Thyroid gland (tissue), 4 donors: ENCODE results near the gene CRY2. TPM values are rescaled to one million over a fixed set of nuclear protein-coding genes. Genes with fewer than 3 reads are reported as not detected.

Experiments used
- DNase-seq, 2 donors: peaks; one replicate each; pipeline ENCODE4 v3.0.0-alpha.2; 2019
- H3K27ac ChIP-seq, 3 donors: fragments of 200-600 bp; sonication (generic); 1 replicate in 2 of 3; 2 replicates in 1 of 3; pipeline ENCODE4 v1.5.1; 2016 to 2019; ENCODE audit warnings: mild to moderate bottlenecking in 1 of 3, moderate library complexity in 1 of 3
- H3K27me3 ChIP-seq: fragments of 200-600 bp; sonication (generic); one replicate; pipeline ENCODE4 v1.5.1; 2019
- H3K36me3 ChIP-seq, 2 donors: fragments of 200-600 bp; sonication (generic); one replicate each; pipeline ENCODE4 v1.5.1; 2016 to 2019
- H3K4me1 ChIP-seq, 2 donors: fragments of 200-600 bp; sonication (generic); one replicate each; pipeline ENCODE4 v1.5.1; 2017 to 2019
- H3K4me3 ChIP-seq, 3 donors: fragments of 200-600 bp; sonication (generic); replicated peaks in 1 of 3; 1 replicate in 2 of 3; 2 replicates in 1 of 3; pipeline ENCODE4 v1.5.1; 2016; ENCODE audit warnings: mild to moderate bottlenecking in 1 of 3
- H3K9me3 ChIP-seq: fragments of 200-600 bp; sonication (generic); one replicate; pipeline ENCODE4 v1.5.1; 2017
- CTCF ChIP-seq, 6 experiments: fragments of 200-600 bp in 3 of 6; fragments of 450-650 bp in 3 of 6; sonication (generic) in 3 of 6; IDR thresholded peaks; one replicate each; pipeline ENCODE4 v1.5.1; 2016 to 2019; ENCODE audit warnings: antibody characterized with exemption in 6 of 6, mild to moderate bottlenecking in 2 of 6, inconsistent platforms in 1 of 6, moderate library complexity in 1 of 6
- POLR2A ChIP-seq, 2 donors: fragments of 450-650 bp; IDR thresholded peaks; one replicate each; pipeline ENCODE4 v1.6.1; 2017; ENCODE audit warnings: antibody characterized with exemption in 2 of 2, mild to moderate bottlenecking in 2 of 2, moderate library complexity in 1 of 2
- WGBS, 2 donors: methylation state at CpG; one replicate each; pipeline ENCODE4 v1.1.5; 2017; 5-methylcytosine and 5-hydroxymethylcytosine counted together
- intact Hi-C: fragments of 100-400 bp; cut with DNase I; formaldehyde crosslinking; loops from one replicate; pipeline ENCODE4 v1.15.1; 2023
- total RNA-seq, 4 donors: library from RNA; depleted of rRNA; stranded (reverse); fragments of >200 nt; gene quantifications; one replicate each; pipeline ENCODE4 v1.2.3, GENCODE V29; 2016

The CRY2 gene
- total RNA-seq, 4 donors from 2014 or later: 49.5 to 117 (median 57.8) TPM

GRCh38 chr11:45928535-45929215 is 81.4 kb downstream of the CRY2 start:
- no peak for DNase-seq
- 91 to 94% methylated on average over 9 to 11 of the region's 13 CpGs for WGBS, 2 donors
- H3K27ac ChIP-seq: no peak overlapping the region

GRCh38 chr11:45929486-45930030 is 82.3 kb downstream of the CRY2 start:
- TF ChIP-seq POLR2A (IDR thresholded peaks at IDR 0.05) (no peak), CTCF (IDR thresholded peaks at IDR 0.05) (no peak)
- Histone ChIP-seq H3K36me3 (peaks cover 16 to 18% of the 10 kb centered on the region in 2 donors), H3K27ac (peak overlapping the region in 1 of 3 donors; percentile 31), H3K4me3 (no peak overlapping the region), H3K4me1 (peaks cover 6 to 15% of the 10 kb centered on the region in 2 donors), H3K27me3 (no peaks in the 10 kb centered on the region), H3K9me3 (no peaks in the 10 kb centered on the region)
- 79 to 82% methylated on average over 6 to 10 of the region's 10 CpGs for WGBS, 2 donors
- DNase-seq: no peak
- intact Hi-C loops: no loop called here

More at GRCh38 chr11:45928535-45929215, 81.4 kb downstream of the CRY2 start:
- Histone ChIP-seq H3K4me1 (peaks cover 6 to 15% of the 10 kb centered on the region in 2 donors), H3K36me3 (peaks cover 7 to 9% of the 10 kb centered on the region in 2 donors), H3K27me3 (no peaks in the 10 kb centered on the region), H3K4me3 (no peak overlapping the region), H3K9me3 (no peaks in the 10 kb centered on the region)
- TF ChIP-seq POLR2A (IDR thresholded peaks at IDR 0.05) (no peak), CTCF (IDR thresholded peaks at IDR 0.05) (no peak)
- intact Hi-C loops: no loop called here

- H3K9me3 ChIP-seq: no peaks in the 10 kb centered on the region
- peaks cover 6 to 15% of the 10 kb centered on the region in 2 donors for H3K4me1 ChIP-seq
- intact Hi-C loops: no loop called here
- peaks cover 22 to 23% of the 10 kb centered on the region in 2 donors for H3K36me3 ChIP-seq
- peak; percentile 79 to 86 for DNase-seq
- H3K4me3 ChIP-seq: no peak overlapping the region
- H3K27ac ChIP-seq: peak overlapping the region in 2 of 3 donors; percentile 31 to 41
- no peaks in the 10 kb centered on the region for H3K27me3 ChIP-seq
- TF ChIP-seq CTCF (IDR thresholded peaks at IDR 0.05) (no peak), POLR2A (IDR thresholded peaks at IDR 0.05) (no peak)
- WGBS, 2 donors: 47 to 49% methylated on average over 11 to 14 of the region's 14 CpGs
These were observed 82.9 kb downstream of the CRY2 start for GRCh38 chr11:45930031-45930794.

GRCh38 chr11:45930951-45931570 is 83.8 kb downstream of the CRY2 start:
- Histone ChIP-seq H3K4me3 (no peak overlapping the region), H3K36me3 (peaks cover 25 to 28% of the 10 kb centered on the region in 2 donors), H3K27ac (peak overlapping the region in 2 of 3 donors; percentile 9 to 41), H3K9me3 (no peaks in the 10 kb centered on the region), H3K4me1 (peaks cover 6 to 15% of the 10 kb centered on the region in 2 donors), H3K27me3 (no peaks in the 10 kb centered on the region)
- intact Hi-C loops: no loop called here
- WGBS, 2 donors: 84 to 85% methylated on average over 6 to 8 of the region's 8 CpGs
- DNase-seq: no peak
- TF ChIP-seq POLR2A (IDR thresholded peaks at IDR 0.05) (no peak), CTCF (IDR thresholded peaks at IDR 0.05) (no peak)
